DND-41 (cell line): ENCODE measurements around the gene APPL2.

Experiments used
- ATAC-seq: fragments of 200-7000 bp; cut with Tn5 transposase; 3 replicates; pipeline ENCODE4 v1.9.1; 2021; ENCODE audit warnings: low read depth; ENCODE audit not compliant: insufficient read depth
- DNase-seq: peaks from one replicate; pipeline ENCODE4 v3.0.0-alpha.2; 2020
- H2AFZ ChIP-seq: 2 replicates; pipeline ENCODE4 v1.6.0; 2012; ENCODE audit warnings: low read depth, low read length
- H3K27ac ChIP-seq: 2 replicates; pipeline ENCODE4 v1.5.1; 2012; ENCODE audit warnings: low read length, inconsistent platforms
- H3K27me3 ChIP-seq: fragments of 200-600 bp; sonication (generic); 2 replicates; pipeline ENCODE4 v1.6.0; 2012; ENCODE audit warnings: low read length, mild to moderate bottlenecking, inconsistent platforms; ENCODE audit not compliant: insufficient read depth, poor library complexity
- H3K36me3 ChIP-seq: 2 replicates; pipeline ENCODE4 v1.5.1; 2012; ENCODE audit warnings: low read length, inconsistent platforms; ENCODE audit not compliant: insufficient read depth
- H3K4me1 ChIP-seq: 2 replicates; pipeline ENCODE4 v1.5.1; 2012; ENCODE audit warnings: mild to moderate bottlenecking, low read length; ENCODE audit not compliant: insufficient read depth
- H3K4me2 ChIP-seq: 2 replicates; pipeline ENCODE4 v1.6.0; 2012; ENCODE audit warnings: mild to moderate bottlenecking, moderate library complexity, low read length, inconsistent platforms; ENCODE audit not compliant: insufficient read depth
- H3K4me3 ChIP-seq, 2 experiments: fragments of 200-600 bp in 1 of 2; shearing (Covaris generic) in 1 of 2; 2 replicates each; pipeline ENCODE4 v1.5.1; 2012 to 2016; ENCODE audit warnings: inconsistent platforms in 2 of 2, low read length in 2 of 2, mild to moderate bottlenecking in 2 of 2, low read depth in 1 of 2, moderate library complexity in 1 of 2
- H3K79me2 ChIP-seq: 2 replicates; pipeline ENCODE4 v1.6.0; 2012; ENCODE audit warnings: low read length, inconsistent platforms; ENCODE audit not compliant: insufficient read depth
- H3K9ac ChIP-seq: 2 replicates; pipeline ENCODE4 v1.6.0; 2012; ENCODE audit warnings: low read depth, mild to moderate bottlenecking, inconsistent platforms, low read length, moderate library complexity
- H3K9me3 ChIP-seq: 2 replicates; pipeline ENCODE4 v1.5.1; 2012; ENCODE audit warnings: low read length, moderate library complexity, mild to moderate bottlenecking, inconsistent platforms; ENCODE audit not compliant: insufficient read depth, severe bottlenecking
- H4K20me1 ChIP-seq: 2 replicates; pipeline ENCODE4 v1.6.0; 2012; ENCODE audit warnings: low read length; ENCODE audit not compliant: insufficient read depth
- EZH2 ChIP-seq: IDR thresholded peaks from 3 replicates; pipeline ENCODE4 v1.6.1; 2012; ENCODE audit warnings: borderline replicate concordance, low read depth, mild to moderate bottlenecking, moderate library complexity, low read length, inconsistent platforms; ENCODE audit not compliant: severe bottlenecking
- TF ChIP-seq, protein P1 (sequence below): IDR thresholded peaks from 2 replicates; pipeline ENCODE4 v1.5.1; 2012; ENCODE audit warnings: borderline replicate concordance, low read length, moderate library complexity, mild to moderate bottlenecking; ENCODE audit not compliant: poor library complexity, severe bottlenecking; ENCODE audit errors: extremely low read depth

The APPL2 gene

DNA sequence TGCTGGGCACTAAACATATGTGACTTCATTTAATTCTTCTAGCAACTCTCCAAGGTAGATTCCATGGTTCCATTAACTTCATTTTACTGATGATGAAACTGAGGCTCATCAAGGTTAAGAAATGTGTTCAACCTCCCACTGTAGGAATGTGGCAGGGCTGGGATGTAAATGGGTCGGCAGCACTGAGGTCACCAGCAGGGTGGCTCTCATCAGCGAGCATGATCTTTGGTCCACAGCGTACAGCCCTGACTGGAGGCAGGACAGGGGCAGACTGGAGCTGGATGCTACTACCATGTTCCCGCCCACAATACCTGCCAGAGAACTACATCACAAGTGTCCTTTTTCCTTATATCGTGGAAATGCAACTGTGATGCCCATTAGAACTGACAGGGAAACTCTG, 4.6 kb downstream of the APPL2 start:
- Histone ChIP-seq H3K79me2 (peaks cover 37% of the 10 kb centered on the region), H3K4me3 (no peak overlapping the region), H3K9me3 (no peaks in the 10 kb centered on the region), H2AFZ (no peak overlapping the region), H3K4me2 (no peak overlapping the region), H3K27ac (no peak overlapping the region), H3K27me3 (no peaks in the 10 kb centered on the region), H4K20me1 (peaks cover 3% of the 10 kb centered on the region; the same call in 1 of the 2 replicates), H3K4me1 (peaks cover 28% of the 10 kb centered on the region), H3K9ac (no peak overlapping the region), H3K36me3 (peaks cover 24% of the 10 kb centered on the region; the same call in 1 of the 2 replicates)
- DNase-seq = no peak
- ATAC-seq = no peak
- TF ChIP-seq, protein P1, sequence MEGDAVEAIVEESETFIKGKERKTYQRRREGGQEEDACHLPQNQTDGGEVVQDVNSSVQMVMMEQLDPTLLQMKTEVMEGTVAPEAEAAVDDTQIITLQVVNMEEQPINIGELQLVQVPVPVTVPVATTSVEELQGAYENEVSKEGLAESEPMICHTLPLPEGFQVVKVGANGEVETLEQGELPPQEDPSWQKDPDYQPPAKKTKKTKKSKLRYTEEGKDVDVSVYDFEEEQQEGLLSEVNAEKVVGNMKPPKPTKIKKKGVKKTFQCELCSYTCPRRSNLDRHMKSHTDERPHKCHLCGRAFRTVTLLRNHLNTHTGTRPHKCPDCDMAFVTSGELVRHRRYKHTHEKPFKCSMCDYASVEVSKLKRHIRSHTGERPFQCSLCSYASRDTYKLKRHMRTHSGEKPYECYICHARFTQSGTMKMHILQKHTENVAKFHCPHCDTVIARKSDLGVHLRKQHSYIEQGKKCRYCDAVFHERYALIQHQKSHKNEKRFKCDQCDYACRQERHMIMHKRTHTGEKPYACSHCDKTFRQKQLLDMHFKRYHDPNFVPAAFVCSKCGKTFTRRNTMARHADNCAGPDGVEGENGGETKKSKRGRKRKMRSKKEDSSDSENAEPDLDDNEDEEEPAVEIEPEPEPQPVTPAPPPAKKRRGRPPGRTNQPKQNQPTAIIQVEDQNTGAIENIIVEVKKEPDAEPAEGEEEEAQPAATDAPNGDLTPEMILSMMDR = no peak
- no peak for TF ChIP-seq EZH2

DNA sequence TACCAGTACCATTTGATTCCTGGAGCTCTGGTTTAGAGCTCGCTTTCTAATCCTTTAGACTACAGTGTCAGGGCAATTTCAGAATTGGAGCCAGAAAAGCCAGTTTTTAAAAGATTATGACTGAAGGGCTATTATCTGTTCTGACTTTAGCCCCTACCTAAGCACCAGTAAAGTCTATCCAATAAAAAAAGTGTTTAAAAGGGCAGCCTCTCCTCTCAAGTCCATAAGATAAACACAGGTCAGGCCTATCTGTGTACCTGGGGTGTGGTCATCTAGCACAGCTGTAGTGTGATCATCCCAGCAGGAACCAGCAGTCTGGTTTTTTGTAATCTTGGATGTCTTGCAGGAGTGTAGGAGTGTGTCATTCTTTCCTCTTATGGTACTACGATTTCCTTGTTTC, 6.6 kb downstream of the APPL2 start:
- ATAC-seq (no peak), DNase-seq (no peak)
- Histone ChIP-seq H2AFZ (no peak overlapping the region), H3K27me3 (no peaks in the 10 kb centered on the region), H3K9ac (no peak overlapping the region), H3K4me1 (peaks cover 14% of the 10 kb centered on the region), H4K20me1 (peaks cover 3% of the 10 kb centered on the region; the same call in 1 of the 2 replicates), H3K4me3 (no peak overlapping the region), H3K9me3 (no peaks in the 10 kb centered on the region), H3K4me2 (no peak overlapping the region), H3K36me3 (peaks cover 28% of the 10 kb centered on the region; the same call in 1 of the 2 replicates), H3K27ac (no peak overlapping the region), H3K79me2 (peaks cover 23% of the 10 kb centered on the region)
- TF ChIP-seq EZH2 = no peak
- TF ChIP-seq, protein P1 = no peak

DNA sequence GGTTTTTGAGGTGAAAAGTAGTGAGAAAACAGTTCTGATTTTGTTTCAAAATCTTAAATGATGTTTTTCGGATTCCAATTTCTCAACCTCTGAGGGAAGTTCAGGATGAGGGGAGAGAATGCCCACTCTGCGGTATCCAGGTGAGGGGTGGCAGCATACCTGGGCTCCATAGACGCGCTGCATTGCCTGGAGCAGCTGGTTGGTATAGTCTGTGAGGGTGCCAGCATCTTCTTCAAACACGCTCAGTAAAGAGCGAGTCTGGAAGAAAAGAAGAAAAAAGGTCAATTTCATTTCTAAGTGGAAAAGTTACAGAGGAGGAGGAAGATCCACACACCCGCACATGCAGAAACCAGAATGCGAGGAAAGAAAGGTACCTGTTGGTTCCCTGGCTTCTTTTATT, 7.0 kb downstream of the APPL2 start:
- TF ChIP-seq, protein P1 = no peak
- no peak for TF ChIP-seq EZH2
- H4K20me1 ChIP-seq = no peaks in the 10 kb centered on the region
- no peak overlapping the region for H2AFZ ChIP-seq
- no peak overlapping the region for H3K4me2 ChIP-seq
- H3K27ac ChIP-seq = no peak overlapping the region
- no peaks in the 10 kb centered on the region for H3K9me3 ChIP-seq
- H3K27me3 ChIP-seq = no peaks in the 10 kb centered on the region
- DNase-seq = no peak
- no peak for ATAC-seq
- H3K79me2 ChIP-seq = peaks cover 19% of the 10 kb centered on the region
- H3K36me3 ChIP-seq = peaks cover 31% of the 10 kb centered on the region
- no peak overlapping the region for H3K4me3 ChIP-seq
- peaks cover 10% of the 10 kb centered on the region; the same call in 1 of the 2 replicates for H3K4me1 ChIP-seq
- H3K9ac ChIP-seq = no peak overlapping the region

DNA sequence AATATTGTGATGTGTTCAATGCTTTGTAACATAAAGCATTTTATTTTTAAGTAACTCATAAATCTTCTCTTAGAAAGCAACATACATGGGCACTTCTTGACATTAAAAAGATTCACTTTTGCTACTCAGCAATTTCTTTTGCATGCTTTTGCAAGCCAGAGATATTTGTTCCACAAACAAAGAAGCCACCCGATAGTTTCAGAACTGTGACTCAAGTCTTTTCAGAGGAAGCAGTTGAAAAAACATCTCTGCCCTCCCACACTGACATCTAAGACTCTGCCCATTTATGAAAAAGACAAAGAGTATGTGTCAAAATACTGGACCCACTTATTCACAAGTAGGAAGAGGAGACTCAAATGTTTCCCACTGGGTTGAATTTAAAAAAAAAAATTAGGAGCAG, 7.5 kb downstream of the APPL2 start:
- peaks cover 16% of the 10 kb centered on the region for H3K79me2 ChIP-seq
- H3K4me2 ChIP-seq = no peak overlapping the region
- no peak overlapping the region for H3K27ac ChIP-seq
- ATAC-seq (no peak), DNase-seq (no peak)
- H3K4me3 ChIP-seq = no peak overlapping the region
- no peak for TF ChIP-seq EZH2
- TF ChIP-seq, protein P1 = no peak
- H3K4me1 ChIP-seq = peaks cover 5% of the 10 kb centered on the region; the same call in 1 of the 2 replicates
- H2AFZ ChIP-seq = no peak overlapping the region
- H3K9me3 ChIP-seq = no peaks in the 10 kb centered on the region
- H4K20me1 ChIP-seq = no peaks in the 10 kb centered on the region
- peaks cover 36% of the 10 kb centered on the region for H3K36me3 ChIP-seq
- H3K27me3 ChIP-seq = no peaks in the 10 kb centered on the region
- H3K9ac ChIP-seq = no peak overlapping the region
